Measurements from ENCODE around the gene OR4E1. TPM values are rescaled to one million over a fixed set of nuclear protein-coding genes. Genes with fewer than 3 reads are reported as not detected.
A peak's percentile ranks its signal among the peaks of the same experiment; 100 is the strongest.
"Not testable (repeated sequence)": the region's sequence is repeated elsewhere in the genome, so short reads cannot be mapped to it uniquely, and the experiment has no call there.

Gene OR4E1
- total RNA-seq: under 1 TPM in 1 of 2 experiments, not detected in 1; 0.11 TPM

DNA sequence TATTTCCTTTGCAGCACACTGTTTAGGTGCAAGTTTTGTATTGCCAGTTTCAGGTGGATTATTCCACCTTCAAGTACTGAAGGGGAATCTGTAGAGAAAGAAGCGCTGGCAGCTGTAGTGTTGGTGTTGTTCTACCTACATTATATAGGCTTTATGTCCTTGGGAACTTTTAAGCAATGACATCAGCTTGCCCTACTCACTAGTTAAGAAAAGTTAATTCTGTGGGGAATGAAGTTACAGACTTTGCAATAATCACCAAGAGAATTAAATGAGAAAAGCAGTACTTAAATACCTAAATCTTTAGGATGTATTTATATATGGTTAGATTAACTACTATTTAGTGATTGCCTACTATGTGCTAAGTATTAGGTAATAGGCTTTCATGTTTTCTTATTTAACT is at the start of gene OR4E1:
OR4E1 (minus strand) TSS at position 101 of the 400 bp plus-strand sequence. CDS start 2,883 bp downstream, outside the sequence.
- POLR2A ChIA-PET: no interaction called here
- Mint-ChIP-seq H3K9me3 (peaks cover 1% of the 10 kb centered on the region), H3K4me1 (no peaks in the 10 kb centered on the region), H3K4me3 (no peak within 1 kb of the TSS), H3K27ac (no peak within 1 kb of the TSS), H3K27me3 (peaks cover 24% of the 10 kb centered on the region), H3K36me3 (no peaks in the 10 kb centered on the region)
- ATAC-seq (ENCODE audit: low read depth) (no peak), DNase-seq (no peak)

GRCh38 chr14:21721504-21721903 is 47.9 kb upstream of the OR4E1 start:
- Mint-ChIP-seq H3K4me3 (peak overlapping the region; percentile 28), H3K4me1 (peaks cover 6% of the 10 kb centered on the region), H3K36me3 (no peaks in the 10 kb centered on the region), H3K27me3 (peaks cover 41% of the 10 kb centered on the region), H3K27ac (no peak overlapping the region), H3K9me3 (no peaks in the 10 kb centered on the region)
- DNase-seq: no peak
- no peak for ATAC-seq (ENCODE audit: low read depth)
- POLR2A ChIA-PET: no interaction called here

- peak overlapping the region; percentile 2 for H3K27ac Mint-ChIP-seq
Observed at GRCh38 chr14:21719841-21720240, 46.2 kb upstream of the OR4E1 start.

DNA sequence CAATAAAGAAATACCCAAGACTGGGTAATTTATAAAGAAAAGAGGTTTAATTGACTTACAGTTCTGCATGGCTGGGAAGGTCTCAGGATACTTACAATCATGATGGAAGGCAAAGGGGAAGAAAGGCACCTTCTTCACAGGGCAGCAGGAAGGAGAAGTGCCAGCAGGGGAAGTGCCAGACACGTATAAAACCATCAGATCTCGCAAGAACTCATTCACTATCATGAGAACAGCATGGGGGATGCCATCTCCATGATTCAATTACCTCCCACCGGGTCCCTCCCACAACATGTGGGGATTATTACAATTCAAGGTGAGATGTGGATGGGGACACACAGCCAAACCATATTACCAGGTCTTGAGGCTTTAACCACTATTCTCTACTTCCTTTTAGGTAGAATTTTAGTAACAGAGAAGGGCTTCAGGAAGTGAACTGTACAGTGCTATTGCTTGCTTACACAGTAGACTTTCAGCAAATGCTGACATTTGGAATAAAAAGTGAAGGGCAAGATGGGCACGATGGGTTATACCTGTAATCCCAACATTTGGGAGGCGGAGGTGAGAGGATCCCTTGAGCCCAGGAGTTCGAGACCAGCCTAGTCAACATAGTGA is 40.8 kb upstream of the OR4E1 start:
- ATAC-seq (ENCODE audit: low read depth): peak; percentile 55
- Mint-ChIP-seq H3K27ac (peak overlapping the region; percentile 81), H3K36me3 (peaks cover 3% of the 10 kb centered on the region), H3K4me1 (peaks cover 10% of the 10 kb centered on the region), H3K4me3 (peak overlapping the region; percentile 68), H3K27me3 (peaks cover 25% of the 10 kb centered on the region), H3K9me3 (no peaks in the 10 kb centered on the region)
- POLR2A ChIA-PET: no interaction called here
- no peak for DNase-seq

More at GRCh38 chr14:21719841-21720240, 46.2 kb upstream of the OR4E1 start:
- no peak for DNase-seq
- peak; percentile 55 for ATAC-seq (ENCODE audit: low read depth)
- Mint-ChIP-seq H3K9me3 (no peaks in the 10 kb centered on the region), H3K4me1 (peaks cover 6% of the 10 kb centered on the region), H3K4me3 (peak overlapping the region; percentile 25), H3K27me3 (peaks cover 39% of the 10 kb centered on the region), H3K36me3 (no peaks in the 10 kb centered on the region)
- POLR2A ChIA-PET: interaction anchor here (0.6 kb wide), 1 partner anchor 824 kb away, joined by 4 read pairs; no protein-coding TSS in a partner anchor

DNA sequence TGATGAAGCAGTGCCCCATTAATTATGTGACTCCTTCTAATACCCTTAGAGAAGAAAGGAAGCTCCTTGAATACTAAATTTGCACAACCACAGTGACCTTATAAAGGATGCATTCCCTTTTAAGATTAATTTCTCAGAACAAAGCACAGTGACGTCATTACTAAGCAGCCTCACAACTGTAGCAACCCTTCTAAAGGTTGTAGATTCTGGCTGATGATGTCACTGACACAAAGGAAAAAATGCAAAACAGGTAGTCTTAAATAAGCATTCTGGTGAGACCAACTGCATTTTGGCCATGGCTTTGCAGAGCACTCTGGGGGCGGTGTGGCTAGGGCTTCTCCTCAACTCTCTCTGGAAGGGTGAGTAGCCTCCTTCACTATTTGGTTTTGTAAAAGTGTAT is 38.4 kb upstream of the OR4E1 start:
- POLR2A ChIA-PET: interaction anchor here (1.0 to 1.8 kb wide), 4 partner anchors 24 to 850 kb away, joined by 3 to 5 read pairs (median 4); no protein-coding TSS in a partner anchor
- Mint-ChIP-seq H3K4me3 (peak overlapping the region; percentile 77), H3K36me3 (peaks cover 4% of the 10 kb centered on the region), H3K4me1 (peaks cover 10% of the 10 kb centered on the region), H3K27ac (peak overlapping the region; percentile 84), H3K9me3 (peaks cover 2% of the 10 kb centered on the region), H3K27me3 (peaks cover 20% of the 10 kb centered on the region)
- DNase-seq (no peak), ATAC-seq (ENCODE audit: low read depth) (peak; percentile 35)

DNA sequence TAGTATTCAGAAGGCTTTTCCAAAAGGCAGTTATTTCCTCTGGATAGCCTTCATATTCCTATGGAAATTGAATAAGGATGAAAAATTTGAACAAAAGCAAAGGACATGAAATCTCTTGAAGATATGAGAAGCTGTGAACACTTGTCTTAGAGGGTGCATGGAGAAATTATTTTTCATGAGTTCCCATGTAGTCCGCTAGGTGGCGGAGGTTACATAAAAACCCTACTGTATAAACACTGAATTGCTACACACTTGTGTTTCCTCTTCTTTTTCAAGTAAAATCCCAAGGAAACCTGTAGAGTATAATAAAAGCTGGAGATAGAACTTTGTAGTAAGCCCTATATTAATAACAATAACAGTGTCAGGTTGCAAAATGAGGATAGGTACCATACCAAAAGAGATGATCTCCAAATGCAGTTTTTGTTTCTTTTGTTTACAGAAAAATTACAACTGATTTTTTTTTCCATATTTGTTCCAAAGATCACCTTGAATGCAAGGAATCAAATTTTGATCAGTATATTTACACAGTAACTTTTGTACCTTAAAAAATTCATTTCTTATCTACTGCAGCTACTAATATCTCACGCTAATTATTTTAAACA is 37.8 kb upstream of the OR4E1 start:
- POLR2A ChIA-PET: interaction anchor here (1.0 to 1.8 kb wide), 4 partner anchors 24 to 845 kb away, joined by 3 to 5 read pairs (median 4); no protein-coding TSS in a partner anchor
- H3K27me3 Mint-ChIP-seq: peaks cover 20% of the 10 kb centered on the region

DNA sequence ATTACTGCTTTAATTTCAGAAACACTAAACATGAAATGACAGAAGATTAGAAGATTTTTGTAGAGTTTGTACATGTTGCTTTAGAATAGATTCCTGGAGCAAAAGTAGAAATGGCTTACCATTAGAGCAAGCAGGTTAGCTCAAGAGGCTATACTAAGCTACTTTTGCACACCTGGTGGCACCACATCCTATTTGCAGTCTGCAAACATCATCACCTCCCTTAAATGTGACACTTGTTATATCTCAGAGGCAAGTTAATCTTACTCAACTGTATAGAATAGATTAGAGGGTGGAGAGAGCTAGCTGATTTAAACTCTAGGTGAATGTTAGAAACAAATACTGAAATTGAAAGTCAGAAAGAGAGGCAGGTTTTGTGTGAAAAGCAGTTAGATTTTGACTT is 30.7 kb upstream of the OR4E1 start:
- peaks cover 7% of the 10 kb centered on the region for H3K36me3 Mint-ChIP-seq
- peaks cover 13% of the 10 kb centered on the region for H3K27me3 Mint-ChIP-seq
- peaks cover 10% of the 10 kb centered on the region for H3K4me1 Mint-ChIP-seq
- no peak overlapping the region for H3K4me3 Mint-ChIP-seq
- DNase-seq (no peak), ATAC-seq (ENCODE audit: low read depth) (peak; percentile 67)
- POLR2A ChIA-PET: no interaction called here
- no peak overlapping the region for H3K27ac Mint-ChIP-seq
- peaks cover 2% of the 10 kb centered on the region for H3K9me3 Mint-ChIP-seq

More for the DNA sequence above, 37.8 kb upstream of the OR4E1 start:
- Mint-ChIP-seq H3K27ac (peak overlapping the region; percentile 84), H3K36me3 (peaks cover 7% of the 10 kb centered on the region), H3K4me1 (peaks cover 10% of the 10 kb centered on the region), H3K9me3 (peaks cover 2% of the 10 kb centered on the region), H3K4me3 (peak overlapping the region; percentile 77)
- ATAC-seq (ENCODE audit: low read depth) (no peak), DNase-seq (no peak)

DNA sequence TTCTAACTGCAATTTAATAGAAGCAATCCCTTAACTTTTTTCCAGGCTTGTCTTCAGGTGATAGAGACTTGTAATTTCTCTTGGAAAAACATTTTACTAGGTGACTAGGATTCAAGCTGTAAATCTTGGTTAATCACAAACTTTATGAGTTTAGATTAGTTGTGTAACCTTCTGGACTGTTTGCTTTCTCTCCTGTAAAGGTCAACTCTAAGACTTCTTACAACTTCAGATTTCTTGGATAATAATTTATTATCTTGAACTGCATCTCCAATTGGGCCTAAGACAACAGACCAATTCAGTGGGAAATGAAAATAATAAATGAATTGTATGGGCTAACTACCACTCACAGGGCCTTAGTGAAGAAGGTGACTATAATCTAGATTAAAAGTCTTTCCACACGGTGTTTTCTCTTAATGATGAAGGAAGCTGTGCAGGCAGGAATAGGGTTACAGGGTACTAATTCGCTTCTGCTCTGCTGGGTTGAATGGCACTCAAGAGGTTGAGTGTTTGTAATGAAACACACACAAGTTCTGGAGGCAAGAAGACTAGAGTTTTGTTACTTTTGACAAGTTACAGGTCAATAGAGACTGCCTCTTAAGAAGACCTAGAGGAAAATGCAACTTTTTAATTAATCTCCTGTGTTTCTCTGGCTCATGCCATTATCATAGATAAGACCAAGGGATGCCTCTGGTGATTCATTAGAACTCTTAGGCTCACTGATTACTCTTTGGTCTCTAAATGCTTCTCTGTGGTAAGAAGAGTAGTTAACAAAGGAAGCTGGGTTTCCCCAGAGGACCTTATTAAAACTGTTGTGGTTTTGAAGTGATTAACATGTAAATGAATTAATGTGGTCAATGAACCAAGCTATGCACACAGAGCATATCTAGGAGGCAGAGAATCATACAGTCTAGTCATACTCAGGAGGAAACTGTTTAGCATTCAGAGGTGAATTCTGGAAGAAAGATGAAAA is 30.0 kb upstream of the OR4E1 start:
- no peak for DNase-seq
- Mint-ChIP-seq H3K4me3 (no peak overlapping the region), H3K36me3 (peaks cover 7% of the 10 kb centered on the region), H3K4me1 (peaks cover 10% of the 10 kb centered on the region), H3K27me3 (peaks cover 13% of the 10 kb centered on the region), H3K9me3 (no peaks in the 10 kb centered on the region), H3K27ac (no peak overlapping the region)
- POLR2A ChIA-PET: no interaction called here
- peak; percentile 50 for ATAC-seq (ENCODE audit: low read depth)

DNA sequence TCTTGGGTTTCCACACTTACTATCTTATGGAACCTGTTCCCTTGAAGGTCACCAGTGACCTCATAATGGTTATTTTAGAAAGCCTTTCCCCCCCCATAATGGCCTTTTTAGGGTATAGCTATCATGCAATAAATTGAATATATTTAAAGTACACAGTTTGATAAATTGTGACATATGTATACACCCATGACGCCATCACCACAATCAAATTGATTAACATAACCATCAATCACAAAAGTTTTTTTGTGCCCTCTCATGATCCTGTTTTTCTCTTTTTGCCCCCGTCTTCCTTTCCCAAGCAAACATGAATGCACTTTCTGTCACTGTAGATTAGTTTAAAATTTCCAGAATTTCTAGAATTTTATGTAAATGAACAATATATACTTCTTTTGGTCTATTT is 28.7 kb upstream of the OR4E1 start:
- H3K27ac Mint-ChIP-seq: no peak overlapping the region
- H3K4me1 Mint-ChIP-seq: peaks cover 10% of the 10 kb centered on the region
- peaks cover 9% of the 10 kb centered on the region for H3K27me3 Mint-ChIP-seq
- peaks cover 7% of the 10 kb centered on the region for H3K36me3 Mint-ChIP-seq
- DNase-seq: no peak
- no peak overlapping the region for H3K4me3 Mint-ChIP-seq
- no peak for ATAC-seq (ENCODE audit: low read depth)
- no peaks in the 10 kb centered on the region for H3K9me3 Mint-ChIP-seq
- POLR2A ChIA-PET: no interaction called here

- H3K9me3 Mint-ChIP-seq: no peaks in the 10 kb centered on the region
- ATAC-seq (ENCODE audit: low read depth): no peak
- H3K27me3 Mint-ChIP-seq: peaks cover 4% of the 10 kb centered on the region
- H3K4me3 Mint-ChIP-seq: no peak overlapping the region
- POLR2A ChIA-PET: no interaction called here
- no peak overlapping the region for H3K27ac Mint-ChIP-seq
- no peaks in the 10 kb centered on the region for H3K36me3 Mint-ChIP-seq
- DNase-seq: no peak
- peaks cover 10% of the 10 kb centered on the region for H3K4me1 Mint-ChIP-seq
Observed at GRCh38 chr14:21699551-21699950, 25.9 kb upstream of the OR4E1 start.

DNA sequence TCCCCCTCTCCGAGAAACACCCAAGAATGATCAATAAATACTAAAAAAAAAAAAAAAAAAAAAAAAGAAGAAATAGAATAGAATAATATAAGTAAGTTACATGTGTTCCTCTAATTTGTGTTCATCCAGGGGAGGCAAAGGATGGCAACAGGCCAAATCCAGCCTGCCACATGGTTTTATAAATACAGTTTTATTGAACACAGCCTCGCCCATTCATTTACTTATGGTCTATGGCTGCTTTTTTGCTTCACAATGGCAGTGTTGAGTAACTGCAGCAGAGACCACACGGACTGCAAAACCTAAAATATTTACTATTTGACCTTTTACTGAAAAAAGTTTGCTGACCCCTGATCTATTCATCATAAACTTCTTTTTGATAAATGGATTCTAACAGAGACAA is 24.9 kb upstream of the OR4E1 start:
- POLR2A ChIA-PET; H3K4me3 Mint-ChIP-seq; H3K9me3 Mint-ChIP-seq; ATAC-seq (ENCODE audit: low read depth); H3K27me3 Mint-ChIP-seq; H3K27ac Mint-ChIP-seq; DNase-seq; H3K36me3 Mint-ChIP-seq; H3K4me1 Mint-ChIP-seq: not testable (repeated sequence)

DNA sequence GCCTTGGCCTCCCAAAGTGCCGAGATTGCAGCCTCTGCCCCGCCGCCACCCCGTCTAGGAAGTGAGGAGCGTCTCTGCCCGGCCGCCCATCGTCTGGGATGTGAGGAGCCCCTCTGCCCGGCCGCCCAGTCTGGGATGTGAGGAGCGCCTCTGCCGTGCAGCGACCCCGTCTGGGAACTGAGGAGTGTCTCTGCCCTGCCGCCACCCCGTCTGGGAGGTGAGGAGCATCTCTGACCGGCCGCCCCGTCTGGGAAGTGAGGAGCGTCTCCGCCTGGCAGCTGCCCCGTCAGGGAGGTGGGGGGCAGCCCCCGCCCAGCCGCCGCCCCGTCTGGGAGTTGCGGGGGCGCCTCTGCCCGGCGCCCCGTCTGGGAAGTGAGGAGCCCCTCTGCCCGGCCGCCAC is 24.0 kb upstream of the OR4E1 start:
- POLR2A ChIA-PET; H3K4me3 Mint-ChIP-seq; DNase-seq; H3K36me3 Mint-ChIP-seq; ATAC-seq (ENCODE audit: low read depth); H3K27me3 Mint-ChIP-seq; H3K27ac Mint-ChIP-seq; H3K9me3 Mint-ChIP-seq; H3K4me1 Mint-ChIP-seq: not testable (repeated sequence)

DNA sequence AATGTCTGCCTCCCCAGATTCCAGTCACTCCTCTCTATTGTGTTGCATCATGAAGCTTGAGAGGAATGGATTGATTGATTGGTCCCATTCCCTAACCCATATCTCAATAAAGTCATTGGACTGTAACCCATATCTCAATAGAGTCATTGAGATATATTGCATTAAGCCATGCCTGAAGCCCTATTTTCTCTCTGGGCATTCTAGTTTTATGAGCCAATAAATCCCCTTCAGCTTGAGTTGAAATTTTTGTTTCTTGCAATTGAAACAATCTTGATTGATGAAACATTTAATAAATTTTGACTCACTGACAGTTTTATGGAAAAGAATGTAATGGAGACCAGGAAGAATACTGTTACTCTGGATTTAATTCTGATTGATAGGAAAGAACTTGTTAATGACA is 20.8 kb upstream of the OR4E1 start:
- POLR2A ChIA-PET: no interaction called here
- Mint-ChIP-seq H3K9me3 (no peaks in the 10 kb centered on the region), H3K27ac (no peak overlapping the region), H3K36me3 (no peaks in the 10 kb centered on the region), H3K4me3 (no peak overlapping the region), H3K27me3 (peaks cover 10% of the 10 kb centered on the region), H3K4me1 (no peaks in the 10 kb centered on the region)
- ATAC-seq (ENCODE audit: low read depth) (no peak), DNase-seq (no peak)
